ENCODE results near the gene KIAA0319L. TPM values are rescaled to one million over a fixed set of nuclear protein-coding genes. Genes with fewer than 3 reads are reported as not detected.

Gene KIAA0319L
- total RNA-seq, 1 donor, result 63.0 TPM

DNA sequence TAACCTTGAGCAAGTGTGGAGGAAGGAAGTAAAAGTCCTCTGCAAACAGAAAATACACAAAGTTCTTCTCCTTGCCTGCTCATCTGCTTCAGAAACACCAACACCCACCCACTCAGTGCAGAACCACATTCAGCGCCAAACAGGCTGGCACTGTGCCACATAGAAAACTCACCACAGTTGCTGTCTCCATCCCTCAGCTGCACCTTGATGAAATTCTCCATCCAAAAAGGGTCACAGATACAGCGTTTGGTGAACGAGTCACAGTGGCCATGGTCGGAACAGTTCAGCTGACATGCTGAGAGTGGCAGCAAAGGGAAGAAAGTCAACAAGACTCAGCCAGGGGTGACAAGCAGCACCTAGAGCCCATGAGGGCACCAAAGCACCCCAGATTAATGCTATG is 114.5 kb downstream of the KIAA0319L start:
- no peak for TF ChIP-seq CTCF (IDR thresholded peaks at IDR 0.05; ENCODE audit: insufficient read depth, low read depth, low read length)
- DNase-seq (ENCODE audit: low read depth), result no peak
- no peak overlapping the region for H3K4me3 ChIP-seq (ENCODE audit: low read depth, low read length)

DNA sequence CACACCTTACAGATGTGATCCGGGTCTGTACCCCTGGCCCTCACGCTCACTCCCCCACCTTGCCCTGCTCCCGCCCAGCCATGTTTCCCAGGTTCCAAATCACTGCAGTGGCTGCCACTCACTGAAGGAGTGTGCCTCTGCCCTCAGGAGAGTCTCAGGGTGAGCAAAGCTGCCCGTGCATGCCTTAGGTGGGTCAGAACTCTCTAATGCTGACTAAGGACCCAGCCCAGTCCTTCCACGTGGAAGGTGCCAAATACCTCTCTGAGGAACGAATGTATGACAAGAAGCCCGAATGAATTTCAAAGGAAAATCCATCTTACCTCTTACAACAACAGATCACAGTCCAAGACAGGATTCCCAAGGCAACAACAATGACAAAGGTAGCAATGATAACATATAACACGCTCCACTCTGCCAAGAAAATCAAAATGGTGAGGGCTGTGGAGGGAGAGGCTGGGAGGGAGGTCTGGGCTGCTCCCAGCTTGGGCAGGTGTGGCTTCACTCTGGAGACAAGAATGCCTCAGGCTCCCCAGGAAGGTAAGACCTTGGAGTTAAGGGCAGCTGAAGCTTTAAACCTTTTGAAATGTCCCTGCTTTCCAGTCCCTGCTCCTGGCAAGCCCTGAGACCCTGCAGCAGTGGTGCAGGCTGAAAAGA is 115.2 kb downstream of the KIAA0319L start:
- no peak overlapping the region for H3K4me3 ChIP-seq (ENCODE audit: low read depth, low read length)
- no peak for TF ChIP-seq CTCF (IDR thresholded peaks at IDR 0.05; ENCODE audit: insufficient read depth, low read depth, low read length)

DNA sequence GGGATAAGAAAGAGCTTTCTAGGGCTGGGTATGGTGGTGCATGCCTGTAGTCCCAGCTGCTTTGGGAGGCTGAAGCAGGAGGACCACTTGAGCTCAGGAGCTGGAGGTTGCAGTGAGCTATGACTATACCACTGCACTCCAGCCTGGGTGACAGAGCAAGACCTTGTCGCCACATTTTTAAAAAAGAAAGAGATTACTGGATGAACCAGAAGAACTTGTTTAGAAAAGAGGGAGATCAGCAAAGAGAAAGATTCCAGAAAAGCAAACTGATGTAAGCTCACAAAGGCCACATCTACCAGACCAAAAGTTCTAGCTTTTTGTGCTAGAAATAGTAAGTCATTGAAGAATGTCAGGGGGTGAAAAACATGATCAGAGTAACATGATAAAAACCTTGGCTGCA is 117.6 kb downstream of the KIAA0319L start:
- no peak overlapping the region for H3K4me3 ChIP-seq (ENCODE audit: low read depth, low read length)
- DNase-seq (ENCODE audit: low read depth), result no peak
- TF ChIP-seq CTCF (IDR thresholded peaks at IDR 0.05; ENCODE audit: insufficient read depth, low read depth, low read length), result no peak

More for the DNA sequence above, 115.2 kb downstream of the KIAA0319L start:
- no peak for DNase-seq (ENCODE audit: low read depth)

GRCh38 chr1:35437200-35437599 is 120.0 kb downstream of the KIAA0319L start:
- no peak for DNase-seq (ENCODE audit: low read depth)
- no peak overlapping the region for H3K4me3 ChIP-seq (ENCODE audit: low read depth, low read length)
- TF ChIP-seq CTCF (IDR thresholded peaks at IDR 0.05; ENCODE audit: insufficient read depth, low read depth, low read length), result no peak

GRCh38 chr1:35436078-35436477 is 121.1 kb downstream of the KIAA0319L start:
- DNase-seq (ENCODE audit: low read depth), result no peak
- TF ChIP-seq CTCF (IDR thresholded peaks at IDR 0.05; ENCODE audit: insufficient read depth, low read depth, low read length), result no peak

DNA sequence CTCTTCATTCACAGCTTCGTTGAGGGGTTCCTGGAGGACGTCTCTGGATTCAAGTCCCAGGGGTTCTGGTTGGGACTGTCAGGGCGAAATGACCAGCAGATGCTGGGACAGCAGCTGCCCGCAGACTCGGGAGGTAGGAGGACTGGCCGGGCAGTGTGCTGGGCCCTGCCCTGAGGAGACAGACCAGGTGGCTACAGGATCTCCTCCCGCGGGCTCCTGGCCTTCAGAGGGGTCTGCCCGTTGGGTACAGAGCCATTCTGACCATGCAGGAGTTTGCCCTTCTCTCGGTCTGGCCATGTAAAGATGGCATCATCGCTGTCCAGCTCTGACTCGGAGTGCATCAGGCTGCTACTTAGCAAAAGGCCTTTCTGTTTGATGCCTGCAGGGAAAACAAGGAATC is 122.5 kb downstream of the KIAA0319L start:
- no peak for TF ChIP-seq CTCF (IDR thresholded peaks at IDR 0.05; ENCODE audit: insufficient read depth, low read depth, low read length)

More at GRCh38 chr1:35436078-35436477, 121.1 kb downstream of the KIAA0319L start:
- no peak overlapping the region for H3K4me3 ChIP-seq (ENCODE audit: low read depth, low read length)

GRCh38 chr1:35433714-35434113 is 123.5 kb downstream of the KIAA0319L start:
- H3K4me3 ChIP-seq (ENCODE audit: low read depth, low read length), result no peak overlapping the region

More for the DNA sequence above, 122.5 kb downstream of the KIAA0319L start:
- no peak overlapping the region for H3K4me3 ChIP-seq (ENCODE audit: low read depth, low read length)
- no peak for DNase-seq (ENCODE audit: low read depth)

More at GRCh38 chr1:35433714-35434113, 123.5 kb downstream of the KIAA0319L start:
- no peak for DNase-seq (ENCODE audit: low read depth)
- no peak for TF ChIP-seq CTCF (IDR thresholded peaks at IDR 0.05; ENCODE audit: insufficient read depth, low read depth, low read length)

All from fibroblast of villous mesenchyme (primary cell).